ENCODE results near the gene HPCAL1. TPM values are rescaled to one million over a fixed set of nuclear protein-coding genes. Genes with fewer than 3 reads are reported as not detected.
A peak's percentile ranks its signal among the peaks of the same experiment; 100 is the strongest.

Gene HPCAL1
- total RNA-seq, 1 experiment from 2014 or later, result 35.1 TPM

DNA sequence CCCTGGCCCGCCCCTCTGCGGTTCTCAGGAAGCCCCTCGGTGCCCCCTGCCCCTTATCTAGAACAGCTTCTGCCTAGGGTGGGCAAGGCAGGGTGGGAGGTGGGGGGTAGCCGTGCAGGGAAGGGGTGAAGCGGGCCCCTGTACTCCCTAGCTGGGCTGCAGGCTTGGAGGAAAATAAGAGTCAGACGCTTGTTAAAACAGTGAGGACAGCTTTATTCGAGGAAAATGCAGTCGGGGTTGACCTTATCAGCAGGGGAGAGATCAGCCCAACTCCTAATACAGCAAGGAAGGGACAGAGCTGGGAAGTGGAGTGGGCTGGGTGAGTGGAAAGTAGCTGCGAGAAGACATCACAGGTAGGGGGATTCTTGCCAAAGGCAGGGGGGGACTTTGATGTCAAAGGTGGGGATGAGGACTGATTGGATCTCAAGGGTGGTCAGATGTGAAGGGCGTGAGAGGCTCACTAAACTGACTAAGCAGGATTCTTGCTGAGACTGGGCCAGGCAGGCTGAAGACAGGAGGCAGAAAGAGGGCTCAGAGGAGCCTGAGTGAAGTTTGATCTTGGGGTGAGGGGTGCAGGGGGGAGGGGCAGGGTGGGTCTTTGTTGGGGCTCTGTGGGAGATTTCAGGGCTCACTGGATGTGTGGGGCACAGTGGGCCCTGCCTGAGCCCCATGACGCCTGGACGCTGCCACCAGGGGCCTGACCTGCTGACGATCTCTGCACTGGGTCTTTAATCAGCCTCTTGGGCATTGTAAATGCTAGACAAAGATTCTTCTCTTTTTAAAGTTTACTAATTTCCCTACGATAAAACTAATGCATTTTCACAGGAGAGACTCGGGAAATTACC lies 29.9 kb downstream of the HPCAL1 start:
- Mint-ChIP-seq H3K36me3 (ENCODE audit: insufficient read depth, unreplicated experiment) (peaks cover 19% of the 10 kb centered on the region), H3K27ac (ENCODE audit: unreplicated experiment) (peak overlapping the region; percentile 93), H3K9me3 (ENCODE audit: low read depth, unreplicated experiment) (no peaks in the 10 kb centered on the region), H3K4me1 (ENCODE audit: low read depth, unreplicated experiment) (peaks cover 60% of the 10 kb centered on the region), H3K4me3 (ENCODE audit: low read depth, unreplicated experiment) (peak overlapping the region; percentile 77), H3K27me3 (ENCODE audit: unreplicated experiment) (no peaks in the 10 kb centered on the region)
- CTCF ChIA-PET, result interaction anchor here (0.8 to 1.5 kb wide), 3 partner anchors 46 to 76 kb away, joined by 3 to 9 read pairs (median 4); no protein-coding TSS in a partner anchor
- DNase-seq, result no peak
- BruUV-seq (replicated peaks), result no TSS peak
- intact Hi-C loops (cut with micrococcal nuclease; ENCODE audit: unreplicated experiment), result no loop called here
- TF ChIP-seq, protein P1, sequence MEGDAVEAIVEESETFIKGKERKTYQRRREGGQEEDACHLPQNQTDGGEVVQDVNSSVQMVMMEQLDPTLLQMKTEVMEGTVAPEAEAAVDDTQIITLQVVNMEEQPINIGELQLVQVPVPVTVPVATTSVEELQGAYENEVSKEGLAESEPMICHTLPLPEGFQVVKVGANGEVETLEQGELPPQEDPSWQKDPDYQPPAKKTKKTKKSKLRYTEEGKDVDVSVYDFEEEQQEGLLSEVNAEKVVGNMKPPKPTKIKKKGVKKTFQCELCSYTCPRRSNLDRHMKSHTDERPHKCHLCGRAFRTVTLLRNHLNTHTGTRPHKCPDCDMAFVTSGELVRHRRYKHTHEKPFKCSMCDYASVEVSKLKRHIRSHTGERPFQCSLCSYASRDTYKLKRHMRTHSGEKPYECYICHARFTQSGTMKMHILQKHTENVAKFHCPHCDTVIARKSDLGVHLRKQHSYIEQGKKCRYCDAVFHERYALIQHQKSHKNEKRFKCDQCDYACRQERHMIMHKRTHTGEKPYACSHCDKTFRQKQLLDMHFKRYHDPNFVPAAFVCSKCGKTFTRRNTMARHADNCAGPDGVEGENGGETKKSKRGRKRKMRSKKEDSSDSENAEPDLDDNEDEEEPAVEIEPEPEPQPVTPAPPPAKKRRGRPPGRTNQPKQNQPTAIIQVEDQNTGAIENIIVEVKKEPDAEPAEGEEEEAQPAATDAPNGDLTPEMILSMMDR (IDR thresholded peaks at IDR 0.05; ENCODE audit: unreplicated experiment), result no peak

GRCh38 chr2:10333247-10333613 lies 30.5 kb downstream of the HPCAL1 start:
- no peak overlapping the region for H3K4me3 Mint-ChIP-seq (ENCODE audit: low read depth, unreplicated experiment)
- no peaks in the 10 kb centered on the region for H3K9me3 Mint-ChIP-seq (ENCODE audit: low read depth, unreplicated experiment)
- peaks cover 60% of the 10 kb centered on the region for H3K4me1 Mint-ChIP-seq (ENCODE audit: low read depth, unreplicated experiment)
- H3K27ac Mint-ChIP-seq (ENCODE audit: unreplicated experiment), result no peak overlapping the region
- H3K36me3 Mint-ChIP-seq (ENCODE audit: insufficient read depth, unreplicated experiment), result peaks cover 24% of the 10 kb centered on the region
- intact Hi-C loops (cut with micrococcal nuclease; ENCODE audit: unreplicated experiment), result no loop called here
- BruUV-seq (replicated peaks), result no TSS peak
- TF ChIP-seq, protein P1 (IDR thresholded peaks at IDR 0.05; ENCODE audit: unreplicated experiment), result no peak
- H3K27me3 Mint-ChIP-seq (ENCODE audit: unreplicated experiment), result no peaks in the 10 kb centered on the region
- CTCF ChIA-PET, result no interaction called here
- DNase-seq, result no peak

DNA sequence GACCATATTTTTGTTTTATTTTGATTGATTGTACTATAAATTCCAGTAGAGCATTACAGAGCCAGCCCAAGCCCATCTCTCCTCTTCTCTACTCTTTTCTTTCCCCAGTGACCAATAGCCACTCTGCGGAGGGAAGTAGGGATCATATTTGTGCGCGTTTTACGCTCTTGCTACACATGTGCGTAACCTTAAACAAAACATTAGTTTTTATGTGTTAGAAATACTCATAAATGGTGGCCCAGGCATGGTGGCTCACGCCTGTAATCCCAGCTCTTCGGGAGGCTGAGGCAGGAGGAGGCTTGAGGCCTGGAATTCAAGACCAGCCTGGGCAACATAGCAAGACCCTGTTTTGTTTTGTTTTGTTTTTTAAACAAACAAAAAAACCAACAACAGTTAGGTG lies 31.3 kb downstream of the HPCAL1 start:
- Mint-ChIP-seq H3K9me3 (ENCODE audit: low read depth, unreplicated experiment) (no peaks in the 10 kb centered on the region), H3K36me3 (ENCODE audit: insufficient read depth, unreplicated experiment) (peaks cover 24% of the 10 kb centered on the region), H3K4me3 (ENCODE audit: low read depth, unreplicated experiment) (no peak overlapping the region), H3K27ac (ENCODE audit: unreplicated experiment) (no peak overlapping the region), H3K4me1 (ENCODE audit: low read depth, unreplicated experiment) (peaks cover 56% of the 10 kb centered on the region), H3K27me3 (ENCODE audit: unreplicated experiment) (no peaks in the 10 kb centered on the region)
- CTCF ChIA-PET, result no interaction called here
- intact Hi-C loops (cut with micrococcal nuclease; ENCODE audit: unreplicated experiment), result no loop called here
- TF ChIP-seq, protein P1 (IDR thresholded peaks at IDR 0.05; ENCODE audit: unreplicated experiment), result no peak
- no TSS peak for BruUV-seq (replicated peaks)
- DNase-seq, result no peak

GRCh38 chr2:10335046-10335840 lies 32.5 kb downstream of the HPCAL1 start:
- Mint-ChIP-seq H3K36me3 (ENCODE audit: insufficient read depth, unreplicated experiment) (peaks cover 24% of the 10 kb centered on the region), H3K9me3 (ENCODE audit: low read depth, unreplicated experiment) (no peaks in the 10 kb centered on the region), H3K4me3 (ENCODE audit: low read depth, unreplicated experiment) (no peak overlapping the region), H3K27ac (ENCODE audit: unreplicated experiment) (no peak overlapping the region), H3K27me3 (ENCODE audit: unreplicated experiment) (no peaks in the 10 kb centered on the region), H3K4me1 (ENCODE audit: low read depth, unreplicated experiment) (peaks cover 44% of the 10 kb centered on the region)
- intact Hi-C loops (cut with micrococcal nuclease; ENCODE audit: unreplicated experiment), result no loop called here
- no TSS peak for BruUV-seq (replicated peaks)
- CTCF ChIA-PET, result no interaction called here
- DNase-seq, result no peak
- TF ChIP-seq, protein P1 (IDR thresholded peaks at IDR 0.05; ENCODE audit: unreplicated experiment), result no peak
